Left cardiac atrium (tissue), 4 donors: Measurements from ENCODE around the gene OR51E1. TPM values are rescaled to one million over a fixed set of nuclear protein-coding genes. Genes with fewer than 3 reads are reported as not detected.

Source experiments
- ATAC-seq, 2 donors: fragments of 200-7000 bp; cut with Tn5 transposase; one replicate each; pipeline ENCODE4 v1.9.1; 2020; ENCODE audit warnings: mild to moderate bottlenecking in 2 of 2, moderate library complexity in 2 of 2
- DNase-seq: peaks from one replicate; pipeline ENCODE4 v3.0.0-alpha.2; 2020
- intact Hi-C, 2 donors: fragments of 100-400 bp; cut with DNase I; formaldehyde crosslinking; loops; one replicate each; pipeline versions ENCODE4 v1.14.1 to v1.15.1; 2022 to 2023
- total RNA-seq, 2 donors: library from RNA; stranded (reverse); fragmentation: NEBNext Ultra II Directional; extraction: Animal tissue kit (Norgen Biotek cat#: 25700); gene quantifications; one replicate each; pipeline ENCODE4 v1.2.1, GENCODE V29; 2021
- donor health status: DM: no; HTN: yes; CAD: no.
- donor health status: DM: no; HTN: yes; CAD: no; lungs with severe emphysema.
- donor health status: DM: yes; HTN: yes; CAD: no.
- donor health status: Dilated cardiomyopathy.

OR51E1 gene
- total RNA-seq, 2 donors from 2014 or later = 0.34 to 0.91 TPM

- peak; percentile 47 to 71 for ATAC-seq
- intact Hi-C loops = no loop called here
- DNase-seq = no peak
These were observed 706 bp upstream of the OR51E1 start for GRCh38 chr11:4643076-4643475.

- no peak for ATAC-seq
- intact Hi-C loops = no loop called here
- no peak for DNase-seq
These were observed 451 bp downstream of the OR51E1 start for GRCh38 chr11:4644233-4644632.

GRCh38 chr11:4645974-4646373, 2.2 kb downstream of the OR51E1 start:
- no peak for DNase-seq
- ATAC-seq = peak; percentile 78 to 79
- intact Hi-C loops = no loop called here

- ATAC-seq = no peak
- intact Hi-C loops = no loop called here
These were observed 4.0 kb downstream of the OR51E1 start for GRCh38 chr11:4647766-4648165.

GRCh38 chr11:4654635-4655369, 11.0 kb downstream of the OR51E1 start:
- no peak for DNase-seq
- no peak for ATAC-seq
- intact Hi-C loops = no loop called here

More at GRCh38 chr11:4647766-4648165, 4.0 kb downstream of the OR51E1 start:
- DNase-seq = no peak

- DNase-seq (no peak), ATAC-seq (no peak)
- intact Hi-C loops = no loop called here
These were observed 15.1 kb downstream of the OR51E1 start for GRCh38 chr11:4658629-4659445.

GRCh38 chr11:4662876-4663275, 19.1 kb downstream of the OR51E1 start:
- ATAC-seq = no peak
- DNase-seq = no peak
- intact Hi-C loops = no loop called here

- DNase-seq (no peak), ATAC-seq (no peak)
- intact Hi-C loops = no loop called here
These were observed 20.4 kb downstream of the OR51E1 start for GRCh38 chr11:4664183-4664582.

GRCh38 chr11:4664786-4665185, 21.0 kb downstream of the OR51E1 start:
- DNase-seq = no peak
- ATAC-seq = no peak
- intact Hi-C loops = no loop called here

GRCh38 chr11:4665424-4665823, 21.6 kb downstream of the OR51E1 start:
- intact Hi-C loops = no loop called here
- no peak for DNase-seq
- ATAC-seq = peak in 1 of 2 donors; percentile 37

GRCh38 chr11:4671741-4672140, 28.0 kb downstream of the OR51E1 start:
- intact Hi-C loops = no loop called here
- DNase-seq (no peak), ATAC-seq (no peak)

- intact Hi-C loops = no loop called here
- no peak for DNase-seq
- ATAC-seq = no peak
These were observed 28.7 kb downstream of the OR51E1 start for GRCh38 chr11:4672470-4672869.

GRCh38 chr11:4673781-4674180, 30.0 kb downstream of the OR51E1 start:
- DNase-seq (no peak), ATAC-seq (no peak)
- intact Hi-C loops = no loop called here

GRCh38 chr11:4677948-4678347, 34.2 kb downstream of the OR51E1 start:
- no peak for ATAC-seq
- DNase-seq = no peak
- intact Hi-C loops = no loop called here

- ATAC-seq = no peak
- DNase-seq = no peak
- intact Hi-C loops = no loop called here
These were observed 36.6 kb downstream of the OR51E1 start for GRCh38 chr11:4680341-4680740.

GRCh38 chr11:4682623-4683419, 39.0 kb downstream of the OR51E1 start:
- ATAC-seq (no peak), DNase-seq (no peak)
- intact Hi-C loops = no loop called here

GRCh38 chr11:4684631-4685285, 41.0 kb downstream of the OR51E1 start:
- intact Hi-C loops = no loop called here
- no peak for ATAC-seq

GRCh38 chr11:4695442-4695841, 51.7 kb downstream of the OR51E1 start:
- ATAC-seq (no peak), DNase-seq (no peak)
- intact Hi-C loops = no loop called here

More at GRCh38 chr11:4684631-4685285, 41.0 kb downstream of the OR51E1 start:
- no peak for DNase-seq

- intact Hi-C loops = no loop called here
- ATAC-seq = peak in 1 of 2 donors; percentile 72
- DNase-seq = no peak
These were observed 53.8 kb downstream of the OR51E1 start, which contains the start of gene OR51E2 for GRCh38 chr11:4697585-4697984. OR51E2 (minus strand) TSS chr11:4697853; CDS start chr11:4682711, 15,142 bp downstream.
